Common myeloid progenitor, CD34-positive (primary cell): ENCODE results near the gene EPN3.

Experiments used
- CTCF ChIA-PET: fragments of 350-600 bp; sonication (Branson Sonifier 250); formaldehyde crosslinking; loops from one replicate; lab custom pipeline; 2021; ENCODE audit warnings: antibody characterized with exemption; lab: Charles Lee
- POLR2A ChIA-PET: fragments of 350-600 bp; sonication (Branson Sonifier 250); formaldehyde crosslinking; loops from one replicate; lab custom pipeline; 2021; ENCODE audit warnings: antibody characterized with exemption; lab: Charles Lee
- DNase-seq, 3 donors: peaks; one replicate each; pipeline versions ENCODE4 v3.0.0 to v3.0.0-alpha.2; 2013
- H3K27ac ChIP-seq, 2 experiments: 1 replicate in 1 of 2; 2 replicates in 1 of 2; pipeline ENCODE4 v1.7.0; 2013; ENCODE audit warnings: inconsistent platforms in 2 of 2, low read length in 2 of 2, mild to moderate bottlenecking in 2 of 2, low read depth in 1 of 2, moderate library complexity in 1 of 2; ENCODE audit not compliant: severe bottlenecking in 2 of 2, insufficient read depth in 1 of 2, poor library complexity in 1 of 2
- H3K27me3 ChIP-seq, 5 experiments: replicated peaks in 2 of 5; 1 replicate in 3 of 5; 2 replicates in 2 of 5; pipeline versions ENCODE4 v1.6.1 to v1.7.0; 2013; ENCODE audit warnings: low read length in 4 of 5, mild to moderate bottlenecking in 2 of 5, moderate library complexity in 2 of 5, inconsistent platforms in 1 of 5; ENCODE audit not compliant: insufficient read depth in 5 of 5, control insufficient read depth in 4 of 5
- H3K36me3 ChIP-seq, 4 experiments: 1 replicate in 2 of 4; 2 replicates in 2 of 4; pipeline versions ENCODE4 v1.6.1 to v1.7.0; 2013; ENCODE audit warnings: low read length in 3 of 4, control low read depth in 1 of 4, mild to moderate bottlenecking in 1 of 4; ENCODE audit not compliant: control insufficient read depth in 4 of 4, insufficient read depth in 4 of 4
- H3K4me1 ChIP-seq, 4 experiments: 1 replicate in 3 of 4; 2 replicates in 1 of 4; pipeline versions ENCODE4 v1.6.1 to v1.7.1; 2013; ENCODE audit warnings: low read length in 3 of 4, mild to moderate bottlenecking in 3 of 4, control low read depth in 1 of 4, inconsistent platforms in 1 of 4, moderate library complexity in 1 of 4; ENCODE audit not compliant: control insufficient read depth in 4 of 4, insufficient read depth in 4 of 4; ENCODE audit errors: control extremely low read depth in 1 of 4
- H3K4me3 ChIP-seq, 7 experiments: 1 replicate in 4 of 7; 2 replicates in 3 of 7; pipeline versions ENCODE4 v1.5.1 to v1.7.0; 2013; ENCODE audit warnings: mild to moderate bottlenecking in 7 of 7, low read length in 6 of 7, moderate library complexity in 6 of 7, inconsistent platforms in 2 of 7, low read depth in 2 of 7, control low read depth in 1 of 7; ENCODE audit not compliant: insufficient read depth in 4 of 7, control insufficient read depth in 1 of 7; ENCODE audit errors: extremely low read depth in 1 of 7
- H3K9me3 ChIP-seq, 5 experiments: 1 replicate in 4 of 5; 2 replicates in 1 of 5; pipeline versions ENCODE4 v1.6.1 to v1.7.1; 2013; ENCODE audit warnings: low read length in 4 of 5, mild to moderate bottlenecking in 2 of 5, inconsistent platforms in 1 of 5, low read depth in 1 of 5, moderate library complexity in 1 of 5; ENCODE audit not compliant: control insufficient read depth in 4 of 5, insufficient read depth in 2 of 5; ENCODE audit errors: control extremely low read depth in 1 of 5
- WGBS: methylation state at CpG from one replicate; pipeline ENCODE4 v1.1.5; 2013; ENCODE audit not compliant: insufficient coverage; 5-methylcytosine and 5-hydroxymethylcytosine counted together

The EPN3 gene

GRCh38 chr17:50518384-50519023 lies 14.0 kb upstream of the EPN3 start:
- no peaks in the 10 kb centered on the region for H3K4me1 ChIP-seq
- ChIA-PET CTCF (interaction anchor here (1.4 kb wide), 1 partner anchor 17 kb away, joined by 4 read pairs; no protein-coding TSS in a partner anchor), POLR2A (no interaction called here)
- 90% methylated on average over 12 of the region's 13 CpGs for WGBS
- DNase-seq = no peak
- no peak overlapping the region for H3K27ac ChIP-seq
- no peaks in the 10 kb centered on the region for H3K9me3 ChIP-seq
- H3K27me3 ChIP-seq = peaks cover 0 to 2% (median 0%) of the 10 kb centered on the region in 5 experiments
- no peak overlapping the region for H3K4me3 ChIP-seq
- H3K36me3 ChIP-seq = peaks cover 0 to 3% (median 0%) of the 10 kb centered on the region in 4 experiments

DNA sequence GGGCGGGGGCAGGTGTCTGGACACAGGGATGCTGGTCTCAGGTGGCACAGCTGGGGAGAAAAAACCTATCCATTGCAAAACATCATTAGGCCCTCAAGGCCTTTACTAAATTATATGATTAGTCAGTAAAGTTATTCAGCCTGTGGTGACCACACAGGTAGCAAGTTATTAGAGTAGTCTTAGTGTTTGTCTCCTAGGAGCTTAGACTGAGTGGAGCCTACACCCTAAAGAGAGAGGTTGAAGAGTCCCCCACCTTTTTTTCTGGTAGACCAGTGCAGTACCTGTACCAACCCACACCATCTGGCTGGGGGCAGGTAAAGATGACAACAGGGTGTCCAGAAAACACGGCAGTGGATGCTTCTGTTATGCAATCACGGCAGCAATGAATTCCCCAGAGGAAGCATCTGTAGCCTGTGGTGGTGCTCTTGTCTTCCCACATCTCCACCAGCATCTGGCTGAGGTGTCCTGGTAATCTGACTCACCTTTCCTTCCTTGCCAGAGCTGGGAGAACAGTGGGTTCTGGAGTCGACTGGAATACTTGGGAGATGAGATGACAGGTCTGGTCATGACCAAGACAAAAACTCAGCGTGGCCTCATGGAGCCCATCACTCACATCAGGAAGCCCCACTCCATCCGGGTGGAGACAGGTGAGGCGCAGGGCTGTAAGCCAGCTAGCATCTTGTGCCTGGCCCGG lies 13.2 kb upstream of the EPN3 start:
- Histone ChIP-seq H3K4me1 (no peaks in the 10 kb centered on the region), H3K27me3 (peaks cover 0 to 4% (median 0%) of the 10 kb centered on the region in 5 experiments), H3K4me3 (no peak overlapping the region), H3K36me3 (peaks cover 0 to 3% (median 0%) of the 10 kb centered on the region in 4 experiments), H3K27ac (no peak overlapping the region), H3K9me3 (no peaks in the 10 kb centered on the region)
- ChIA-PET POLR2A (no interaction called here), CTCF (interaction anchor here (1.4 to 1.7 kb wide), 2 partner anchors 12 to 18 kb away, joined by 3 to 4 read pairs; no protein-coding TSS in a partner anchor)
- no peak for DNase-seq
- WGBS = 87% methylated on average over 5 of the region's 8 CpGs

DNA sequence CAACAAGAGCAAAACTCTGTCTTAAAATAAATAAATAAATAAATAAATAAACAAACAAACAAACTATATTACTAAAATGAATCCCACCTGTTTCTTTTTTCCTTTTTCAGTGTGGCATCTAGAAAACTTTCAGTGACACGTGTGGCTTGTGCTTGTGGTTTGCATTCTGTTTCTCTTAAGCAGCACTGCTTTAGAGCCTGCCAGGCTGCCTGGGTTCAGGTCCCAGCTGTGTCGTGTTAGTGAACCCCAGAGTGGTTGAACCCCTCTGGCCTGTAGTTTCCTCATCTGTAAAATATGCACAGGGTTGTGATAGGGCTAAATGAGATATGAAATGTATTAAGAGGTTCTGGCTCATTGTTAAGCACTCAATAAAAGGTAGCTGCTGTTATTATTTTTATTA lies 12.1 kb upstream of the EPN3 start:
- H3K36me3 ChIP-seq = peaks cover 0 to 3% (median 0%) of the 10 kb centered on the region in 4 experiments
- no peak for DNase-seq
- H3K9me3 ChIP-seq = no peaks in the 10 kb centered on the region
- 71% methylated on average over 1 of the region's 2 CpGs for WGBS
- no peak overlapping the region for H3K27ac ChIP-seq
- H3K4me1 ChIP-seq = no peaks in the 10 kb centered on the region
- H3K4me3 ChIP-seq = no peak overlapping the region
- H3K27me3 ChIP-seq = peaks cover 0 to 4% (median 0%) of the 10 kb centered on the region in 5 experiments
- CTCF ChIA-PET = interaction anchor here (1.0 to 1.7 kb wide), 4 partner anchors 9 to 30 kb away, joined by 3 to 4 read pairs (median 4); no protein-coding TSS in a partner anchor
- POLR2A ChIA-PET = no interaction called here

- ChIA-PET CTCF (interaction anchor here (1.0 to 1.4 kb wide), 3 partner anchors 9 to 29 kb away, joined by 4 to 8 read pairs (median 4); no protein-coding TSS in a partner anchor), POLR2A (no interaction called here)
- H3K4me1 ChIP-seq = no peaks in the 10 kb centered on the region
- H3K9me3 ChIP-seq = no peaks in the 10 kb centered on the region
- H3K27me3 ChIP-seq = peaks cover 0 to 4% (median 0%) of the 10 kb centered on the region in 5 experiments
- no peak overlapping the region for H3K27ac ChIP-seq
- WGBS = 88% methylated on average over 2 of the region's 2 CpGs
- DNase-seq = no peak
- peaks cover 0 to 3% (median 0%) of the 10 kb centered on the region in 4 experiments for H3K36me3 ChIP-seq
- no peak overlapping the region for H3K4me3 ChIP-seq
Observed at GRCh38 chr17:50521514-50521913, 11.0 kb upstream of the EPN3 start.

- Histone ChIP-seq H3K27me3 (peaks cover 0 to 4% (median 0%) of the 10 kb centered on the region in 5 experiments), H3K9me3 (no peaks in the 10 kb centered on the region), H3K4me1 (peaks cover 0 to 9% (median 7%) of the 10 kb centered on the region in 4 experiments), H3K4me3 (no peak overlapping the region), H3K36me3 (peaks cover 0 to 3% (median 0%) of the 10 kb centered on the region in 4 experiments), H3K27ac (no peak overlapping the region)
- DNase-seq = no peak
- CTCF ChIA-PET = no interaction called here
- WGBS = 97% methylated on average over 10 of the region's 10 CpGs
- POLR2A ChIA-PET = no interaction called here
Observed at GRCh38 chr17:50522766-50523165, 9.8 kb upstream of the EPN3 start.

DNA sequence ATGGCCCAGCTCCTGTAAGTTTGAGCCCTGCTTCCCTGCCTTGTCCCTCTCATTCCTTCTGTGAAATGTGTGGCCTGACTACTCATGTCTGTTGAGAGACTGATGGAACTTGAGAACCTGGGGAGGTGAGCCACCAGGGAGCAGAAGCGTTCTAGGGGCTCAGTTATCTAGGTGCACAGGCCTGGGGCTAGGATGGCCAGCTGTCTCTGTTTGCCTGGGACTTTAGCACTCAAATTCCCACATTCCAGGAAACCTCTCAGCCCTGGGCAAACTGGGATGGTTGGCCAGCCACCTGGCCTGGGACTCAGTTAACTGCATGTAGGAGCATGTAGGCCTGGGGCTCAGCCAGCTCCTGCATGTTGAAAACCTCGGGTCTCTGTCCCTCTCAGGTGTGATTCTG lies 9.3 kb upstream of the EPN3 start:
- POLR2A ChIA-PET = interaction anchor here (0.6 kb wide), 1 partner anchor 151 kb away, joined by 3 read pairs; no protein-coding TSS in a partner anchor
- Histone ChIP-seq H3K27ac (no peak overlapping the region), H3K9me3 (no peaks in the 10 kb centered on the region), H3K36me3 (peaks cover 0 to 3% (median 0%) of the 10 kb centered on the region in 4 experiments), H3K4me1 (peaks cover 0 to 9% (median 7%) of the 10 kb centered on the region in 4 experiments), H3K27me3 (peaks cover 0 to 4% (median 0%) of the 10 kb centered on the region in 5 experiments), H3K4me3 (no peak overlapping the region)
- DNase-seq = no peak
- CTCF ChIA-PET = no interaction called here
- 95% methylated on average over 2 of the region's 2 CpGs for WGBS
